Trophoblast cell (in vitro differentiated cells and primary cell): ENCODE results near the gene RABL6.
"Not testable (repeated sequence)": the region's sequence is repeated elsewhere in the genome, so short reads cannot be mapped to it uniquely, and the experiment has no call there.

Experiments
- DNase-seq, 2 donors: peaks; one replicate each; pipeline ENCODE4 v3.0.0-alpha.2; 2016
- H2AFZ ChIP-seq: 2 replicates; pipeline ENCODE4 v1.6.1; 2013; ENCODE audit warnings: low read length, moderate library complexity, mild to moderate bottlenecking; ENCODE audit not compliant: insufficient read depth, poor library complexity
- H2AK5ac ChIP-seq: 2 replicates; pipeline ENCODE4 v1.6.1; 2013; ENCODE audit warnings: mild to moderate bottlenecking, low read length
- H2BK120ac ChIP-seq: 2 replicates; pipeline ENCODE4 v1.6.1; 2013; ENCODE audit warnings: low read length, mild to moderate bottlenecking, moderate library complexity; ENCODE audit not compliant: insufficient read depth, poor library complexity
- H2BK12ac ChIP-seq: 2 replicates; pipeline ENCODE4 v1.6.1; 2013; ENCODE audit warnings: mild to moderate bottlenecking, low read length, moderate library complexity
- H2BK5ac ChIP-seq: 2 replicates; pipeline ENCODE4 v1.6.1; 2013; ENCODE audit warnings: low read length, low read depth, moderate library complexity, mild to moderate bottlenecking; ENCODE audit not compliant: poor library complexity
- H3K14ac ChIP-seq: 2 replicates; pipeline ENCODE4 v1.6.1; 2013; ENCODE audit warnings: mild to moderate bottlenecking, low read length
- H3K18ac ChIP-seq: 2 replicates; pipeline ENCODE4 v1.6.1; 2013; ENCODE audit warnings: mild to moderate bottlenecking, low read length
- H3K23ac ChIP-seq: 2 replicates; pipeline ENCODE4 v1.6.1; 2013; ENCODE audit warnings: low read length
- H3K27ac ChIP-seq: 2 replicates; pipeline ENCODE4 v1.5.1; 2013; ENCODE audit warnings: low read depth, mild to moderate bottlenecking, inconsistent platforms, low read length, moderate library complexity
- H3K27me3 ChIP-seq: 2 replicates; pipeline ENCODE4 v1.6.1; 2013; ENCODE audit warnings: inconsistent platforms, mild to moderate bottlenecking, low read length, moderate library complexity; ENCODE audit not compliant: insufficient read depth
- H3K36me3 ChIP-seq, 2 experiments: 1 replicate in 1 of 2; 2 replicates in 1 of 2; pipeline ENCODE4 v1.6.1; 2013; ENCODE audit warnings: low read length in 2 of 2, mild to moderate bottlenecking in 2 of 2, moderate library complexity in 1 of 2; ENCODE audit not compliant: insufficient read depth in 2 of 2, control insufficient read depth in 1 of 2
- H3K4ac ChIP-seq: 2 replicates; pipeline ENCODE4 v1.6.1; 2013; ENCODE audit warnings: low read depth, mild to moderate bottlenecking, low read length, moderate library complexity
- H3K4me1 ChIP-seq, 2 experiments: 1 replicate in 1 of 2; 2 replicates in 1 of 2; pipeline ENCODE4 v1.6.1; 2013; ENCODE audit warnings: low read length in 2 of 2, mild to moderate bottlenecking in 2 of 2, moderate library complexity in 1 of 2; ENCODE audit not compliant: insufficient read depth in 2 of 2, control insufficient read depth in 1 of 2
- H3K4me2 ChIP-seq: 2 replicates; pipeline ENCODE4 v1.6.1; 2013; ENCODE audit warnings: inconsistent platforms, mild to moderate bottlenecking, low read length, moderate library complexity
- H3K4me3 ChIP-seq: 2 replicates; pipeline ENCODE4 v1.5.1; 2013; ENCODE audit warnings: mild to moderate bottlenecking, low read depth, low read length, inconsistent platforms
- H3K79me1 ChIP-seq: one replicate; pipeline ENCODE4 v1.6.1; 2013; ENCODE audit warnings: low read length
- H3K79me2 ChIP-seq: 2 replicates; pipeline ENCODE4 v1.6.1; 2013; ENCODE audit warnings: low read length, mild to moderate bottlenecking; ENCODE audit not compliant: control insufficient read depth, insufficient read depth, poor library complexity
- H3K9ac ChIP-seq: 2 replicates; pipeline ENCODE4 v1.6.1; 2013; ENCODE audit warnings: mild to moderate bottlenecking, low read length
- H3K9me3 ChIP-seq: 2 replicates; pipeline ENCODE4 v1.6.1; 2013; ENCODE audit warnings: low read depth, mild to moderate bottlenecking, control low read depth, inconsistent platforms, low read length; ENCODE audit not compliant: insufficient read depth
- H4K12ac ChIP-seq: 2 replicates; pipeline ENCODE4 v1.6.1; 2013; ENCODE audit warnings: low read depth, mild to moderate bottlenecking, low read length, moderate library complexity
- H4K8ac ChIP-seq: 2 replicates; pipeline ENCODE4 v1.6.1; 2013; ENCODE audit warnings: low read depth, mild to moderate bottlenecking, low read length, moderate library complexity
- H4K91ac ChIP-seq: one replicate; pipeline ENCODE4 v1.6.1; 2013; ENCODE audit warnings: low read depth, mild to moderate bottlenecking, low read length, moderate library complexity
- WGBS: extraction: QIAGEN DNeasy Blood & Tissue Kit; methylation state at CpG from one replicate; pipeline ENCODE4 v1.1.7; 2013; ENCODE audit warnings: missing lambda C conversion rate; ENCODE audit not compliant: insufficient read length, insufficient coverage; ENCODE audit errors: extremely low coverage; 5-methylcytosine and 5-hydroxymethylcytosine counted together

RABL6 gene

GRCh38 chr9:136843801-136844740 lies 36.3 kb downstream of the RABL6 start:
- not testable (repeated sequence) for H3K18ac ChIP-seq, H4K12ac ChIP-seq, H3K27me3 ChIP-seq, H4K91ac ChIP-seq, H2AFZ ChIP-seq, H3K23ac ChIP-seq, H3K4me3 ChIP-seq, H3K79me2 ChIP-seq, H4K8ac ChIP-seq, H2BK12ac ChIP-seq, H2BK120ac ChIP-seq, H2AK5ac ChIP-seq, H3K4ac ChIP-seq, H3K27ac ChIP-seq, H3K9ac ChIP-seq, H3K14ac ChIP-seq, H2BK5ac ChIP-seq, H3K4me2 ChIP-seq
- peaks cover 15 to 16% of the 10 kb centered on the region in 2 experiments for H3K36me3 ChIP-seq
- peaks cover 12 to 14% of the 10 kb centered on the region in 2 experiments for H3K4me1 ChIP-seq
- peak in 1 of 2 donors; percentile 51 for DNase-seq
- no CpG with 5 or more reads among the region's 99 CpGs for WGBS
- peaks cover 20% of the 10 kb centered on the region for H3K79me1 ChIP-seq
- peaks cover 23% of the 10 kb centered on the region for H3K9me3 ChIP-seq

GRCh38 chr9:136844761-136845464 lies 37.2 kb downstream of the RABL6 start:
- DNase-seq, result no peak
- Histone ChIP-seq H3K9ac (no peak overlapping the region), H2BK120ac (no peak overlapping the region), H3K4ac (no peak overlapping the region), H2BK12ac (no peak overlapping the region), H2AK5ac (no peak overlapping the region), H4K91ac (no peak overlapping the region), H3K27me3 (peaks cover 4% of the 10 kb centered on the region), H3K18ac (no peak overlapping the region), H3K79me2 (peaks cover 7% of the 10 kb centered on the region), H3K27ac (no peak overlapping the region), H3K23ac (no peak overlapping the region), H3K79me1 (peaks cover 22% of the 10 kb centered on the region), H3K9me3 (peaks cover 23% of the 10 kb centered on the region), H4K8ac (no peak overlapping the region), H3K4me2 (no peak overlapping the region), H2BK5ac (no peak overlapping the region), H2AFZ (no peak overlapping the region), H3K4me3 (no peak overlapping the region), H4K12ac (no peak overlapping the region), H3K14ac (no peak overlapping the region), H3K36me3 (peaks cover 7 to 8% of the 10 kb centered on the region in 2 experiments), H3K4me1 (peaks cover 13 to 16% of the 10 kb centered on the region in 2 experiments)
- WGBS, result no CpG with 5 or more reads among the region's 88 CpGs

- H3K14ac ChIP-seq, result no peak overlapping the region
- no CpG with 5 or more reads among the region's 102 CpGs for WGBS
Observed at GRCh38 chr9:136845465-136846260, 37.9 kb downstream of the RABL6 start.

More at GRCh38 chr9:136845465-136846260, 37.9 kb downstream of the RABL6 start:
- H2AK5ac ChIP-seq, result no peak overlapping the region
- peaks cover 9% of the 10 kb centered on the region for H3K79me2 ChIP-seq
- peak in 1 of 2 donors; percentile 16 for DNase-seq
- H4K12ac ChIP-seq, result no peak overlapping the region
- H2BK5ac ChIP-seq, result no peak overlapping the region
- no peak overlapping the region for H4K91ac ChIP-seq
- H3K36me3 ChIP-seq, result peaks cover 7 to 10% of the 10 kb centered on the region in 2 experiments
- H3K9ac ChIP-seq, result no peak overlapping the region
- H3K4ac ChIP-seq, result no peak overlapping the region
- H2BK12ac ChIP-seq, result no peak overlapping the region
- H2AFZ ChIP-seq, result no peak overlapping the region
- H2BK120ac ChIP-seq, result no peak overlapping the region
- peaks cover 4% of the 10 kb centered on the region for H3K27me3 ChIP-seq
- no peak overlapping the region for H3K4me2 ChIP-seq
- no peak overlapping the region for H4K8ac ChIP-seq
- H3K27ac ChIP-seq, result no peak overlapping the region
- peaks cover 23% of the 10 kb centered on the region for H3K9me3 ChIP-seq
- H3K23ac ChIP-seq, result no peak overlapping the region
- no peak overlapping the region for H3K4me3 ChIP-seq
- peak overlapping the region; percentile 25 for H3K18ac ChIP-seq
- H3K79me1 ChIP-seq, result peaks cover 22% of the 10 kb centered on the region
- H3K4me1 ChIP-seq, result peaks cover 20% of the 10 kb centered on the region in 2 experiments
